CD4-positive, alpha-beta T cell treated with Interleukin-1 beta for 1 hour (primary cell): ENCODE results near the gene VSTM2A.
"Not testable (repeated sequence)": the region's sequence is repeated elsewhere in the genome, so short reads cannot be mapped to it uniquely, and the experiment has no call there.

ENCODE experiments used
- DNase-seq, 2 donors: peaks; one replicate each; pipeline ENCODE4 v3.0.0-alpha.2; 2020 to 2022

The VSTM2A gene, protein sequence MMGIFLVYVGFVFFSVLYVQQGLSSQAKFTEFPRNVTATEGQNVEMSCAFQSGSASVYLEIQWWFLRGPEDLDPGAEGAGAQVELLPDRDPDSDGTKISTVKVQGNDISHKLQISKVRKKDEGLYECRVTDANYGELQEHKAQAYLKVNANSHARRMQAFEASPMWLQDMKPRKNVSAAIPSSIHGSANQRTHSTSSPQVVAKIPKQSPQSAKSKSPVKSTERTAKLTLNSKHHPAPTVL

DNA sequence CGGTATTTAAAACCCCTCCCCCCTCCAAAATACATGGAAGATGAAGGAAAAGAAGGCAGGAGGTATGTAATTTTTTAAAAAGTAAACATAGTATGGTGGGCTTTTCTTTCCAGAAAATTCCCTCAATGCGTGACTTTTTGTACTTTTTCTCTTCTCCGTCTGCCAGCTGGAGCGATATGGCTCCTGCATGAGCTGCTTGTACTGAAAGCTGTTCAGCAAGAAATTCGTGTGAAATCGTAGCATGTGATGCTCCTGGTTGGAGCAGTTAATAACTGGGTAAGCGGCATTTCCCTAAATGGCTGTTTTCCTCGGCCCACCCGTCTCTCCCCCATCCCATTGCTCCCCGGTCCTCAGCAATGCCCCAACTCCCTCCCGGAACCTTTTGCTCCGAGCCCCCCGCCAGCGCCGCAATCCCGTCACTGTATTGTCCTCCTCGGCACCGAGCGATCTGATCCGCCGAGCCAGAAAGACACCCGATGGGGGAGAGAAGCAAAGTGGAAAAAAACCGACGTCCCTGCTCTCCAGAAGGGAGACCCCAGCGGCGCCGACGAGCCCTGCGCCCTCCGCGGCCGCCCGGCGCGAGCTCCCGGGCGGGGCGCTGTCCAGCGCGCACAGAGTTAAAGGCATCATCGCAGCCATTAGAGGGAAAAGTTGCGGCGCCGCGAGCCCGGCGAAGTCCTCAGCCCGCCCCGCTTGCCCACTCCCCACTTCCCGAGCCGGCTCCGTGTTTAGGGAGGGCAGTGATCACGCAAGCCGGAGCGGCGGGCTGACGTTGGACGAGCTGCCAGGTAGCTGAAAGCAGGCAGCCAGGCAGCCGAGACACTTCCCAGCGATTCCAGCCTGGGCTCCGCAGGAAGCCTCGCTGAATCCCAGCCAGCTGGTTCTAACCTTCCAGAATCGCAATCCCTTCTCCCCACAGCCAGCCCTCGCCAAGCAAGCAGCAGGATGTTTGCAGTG is at the start of gene VSTM2A:
TSS of gene VSTM2A (plus strand) at position 707 of the 957 bp plus-strand sequence. CDS start 356 bp downstream, outside the sequence.
- DNase-seq: no peak

GRCh38 chr7:54504531-54504930 is 37.6 kb upstream of the VSTM2A start:
- DNase-seq: not testable (repeated sequence)

DNA sequence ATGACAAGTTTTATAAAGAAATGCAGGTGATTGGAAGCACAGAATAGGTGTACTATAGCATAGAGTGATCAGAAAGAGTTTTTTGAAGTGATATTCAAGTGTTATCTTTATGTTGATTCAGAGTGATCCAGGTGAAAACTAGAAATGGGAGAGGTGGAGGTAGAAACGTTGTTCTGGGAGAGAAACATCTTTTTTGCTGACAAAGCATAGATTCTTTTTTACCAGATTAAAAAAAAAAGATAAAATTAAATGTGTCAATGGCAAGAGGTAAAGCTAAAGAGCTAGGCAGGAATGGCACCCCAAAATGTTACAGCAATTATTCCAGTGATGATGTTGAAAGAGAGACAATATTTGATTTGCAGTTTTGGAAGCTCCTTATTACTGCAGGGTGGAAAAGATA is 12.6 kb upstream of the VSTM2A start:
- DNase-seq: no peak

DNA sequence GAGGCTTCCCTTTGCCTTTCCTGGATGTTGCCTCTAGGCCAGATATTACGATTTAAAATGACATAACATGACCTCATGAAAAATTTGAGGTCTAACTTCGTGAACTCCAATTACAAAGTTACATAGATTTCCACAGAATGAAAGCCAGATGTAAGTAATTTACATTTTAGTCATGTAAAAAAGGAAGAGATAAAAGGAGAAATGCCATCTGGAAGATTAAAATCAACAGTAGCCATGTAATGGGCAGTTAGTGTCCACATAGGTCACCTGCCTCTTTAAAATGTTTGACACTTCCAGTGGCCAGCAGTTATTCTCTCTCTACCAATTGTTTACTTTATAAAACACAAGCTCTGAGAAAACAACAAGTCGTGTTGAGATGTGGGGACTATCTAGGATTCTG is 4.1 kb upstream of the VSTM2A start:
- no peak for DNase-seq

DNA sequence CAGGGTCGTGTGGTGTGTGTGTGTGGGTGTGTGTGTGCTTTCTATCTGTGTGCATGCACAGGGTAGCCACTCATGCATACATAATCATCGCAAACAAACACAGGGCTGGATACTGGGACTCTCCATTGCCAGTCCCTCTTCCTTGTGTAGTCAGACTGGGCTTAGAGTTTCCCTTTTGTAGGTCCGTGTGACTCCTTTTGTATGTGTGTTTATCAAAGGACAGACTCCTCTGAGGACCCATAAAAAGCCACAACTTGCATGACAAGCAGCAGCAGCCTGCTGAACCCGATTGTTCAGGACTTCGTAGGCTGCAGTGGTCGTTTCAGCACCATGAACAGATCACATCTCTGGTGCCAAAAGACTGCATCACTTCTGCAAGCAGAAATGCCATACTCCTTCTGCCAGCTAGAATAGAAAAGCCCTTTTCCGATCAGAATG is 895 bp downstream of the VSTM2A start:
- DNase-seq: no peak

DNA sequence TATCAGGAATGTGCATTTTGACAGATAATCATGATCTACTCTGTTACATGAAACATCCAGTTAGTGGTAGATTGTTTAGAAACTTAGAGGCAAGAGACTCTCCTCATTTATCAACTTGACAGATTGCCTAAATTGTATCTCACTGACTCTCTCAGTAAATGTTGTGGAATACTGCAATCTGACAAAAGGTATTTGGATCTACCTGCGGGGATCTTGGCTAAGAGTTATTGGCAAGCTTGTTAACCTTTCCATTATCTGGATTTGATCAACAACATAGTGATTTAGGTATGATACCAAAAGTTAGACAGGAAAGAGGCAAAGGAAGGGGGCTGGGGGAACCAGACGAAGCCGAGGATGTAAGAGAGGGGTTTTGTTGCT is 2.0 kb downstream of the VSTM2A start:
- DNase-seq: no peak

GRCh38 chr7:54544527-54545240 is 2.5 kb downstream of the VSTM2A start:
- DNase-seq: no peak

- no peak for DNase-seq
These were observed 3.0 kb downstream of the VSTM2A start for GRCh38 chr7:54545241-54545563.

- no peak for DNase-seq
These were observed 4.2 kb downstream of the VSTM2A start for GRCh38 chr7:54546081-54546985.

DNA sequence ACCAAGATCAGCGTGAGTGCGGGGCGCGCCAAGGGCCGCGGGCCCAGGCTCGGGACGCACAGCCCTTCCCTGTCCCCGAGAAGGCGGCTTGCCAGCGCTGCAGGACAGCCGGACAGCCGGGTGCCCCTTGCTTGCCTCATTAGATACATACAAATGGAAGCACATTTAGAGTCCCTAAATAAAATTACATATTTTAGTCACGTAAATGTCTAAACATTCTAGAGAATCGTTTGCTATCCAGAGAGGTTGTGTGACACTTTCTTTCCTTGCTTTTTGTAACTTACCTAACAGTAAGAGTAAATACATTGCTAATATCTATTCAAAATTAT is 4.8 kb downstream of the VSTM2A start:
- no peak for DNase-seq

GRCh38 chr7:54550471-54550870 is 8.3 kb downstream of the VSTM2A start:
- DNase-seq: no peak

DNA sequence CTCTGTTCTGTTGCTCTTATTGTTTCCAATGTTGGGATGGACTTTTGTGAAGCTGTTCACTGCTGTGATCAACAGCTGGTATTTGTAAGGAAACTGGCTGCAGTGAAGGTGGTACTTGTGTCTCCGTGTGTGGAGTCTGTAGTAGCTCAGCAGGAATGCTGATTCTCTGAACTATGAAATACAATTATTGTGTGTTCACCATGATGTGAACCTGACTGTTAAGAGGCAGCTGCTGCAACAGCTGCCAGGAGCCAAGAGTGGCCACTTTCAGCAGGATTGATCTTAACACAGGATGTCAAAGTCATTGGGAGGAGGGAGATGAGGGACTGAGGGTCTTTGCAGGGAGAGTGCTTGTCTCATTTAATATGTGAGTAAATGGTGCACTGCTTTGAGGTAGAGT is 13.9 kb downstream of the VSTM2A start:
- DNase-seq: no peak

GRCh38 chr7:54559401-54559800 is 17.2 kb downstream of the VSTM2A start:
- DNase-seq: no peak

GRCh38 chr7:54560198-54560597 is 18.0 kb downstream of the VSTM2A start:
- DNase-seq: no peak

- DNase-seq: no peak
These were observed 18.5 kb downstream of the VSTM2A start for GRCh38 chr7:54560723-54561122.

GRCh38 chr7:54563329-54563916 is 21.2 kb downstream of the VSTM2A start:
- DNase-seq: no peak

DNA sequence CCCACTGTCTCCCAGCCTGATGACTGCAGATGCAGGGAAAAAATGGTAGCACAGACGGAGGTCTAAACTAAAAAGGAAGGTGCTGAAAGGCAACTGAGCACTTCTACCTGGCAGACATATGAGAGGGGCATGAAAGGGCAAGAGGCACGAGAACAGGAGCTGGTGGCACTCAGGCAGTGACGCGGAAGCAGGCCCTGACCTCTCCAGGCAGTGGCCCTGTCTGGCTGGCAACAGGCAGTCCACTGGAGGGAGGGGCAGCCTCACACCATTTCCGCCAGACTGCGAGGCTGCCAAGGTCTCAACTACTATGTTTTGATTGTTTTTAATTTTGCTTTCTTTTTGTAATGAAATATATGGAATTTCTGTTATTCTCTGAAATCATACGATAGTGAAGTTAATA is 23.3 kb downstream of the VSTM2A start:
- DNase-seq: no peak

- no peak for DNase-seq
These were observed 39.3 kb downstream of the VSTM2A start for GRCh38 chr7:54581511-54581910.

DNA sequence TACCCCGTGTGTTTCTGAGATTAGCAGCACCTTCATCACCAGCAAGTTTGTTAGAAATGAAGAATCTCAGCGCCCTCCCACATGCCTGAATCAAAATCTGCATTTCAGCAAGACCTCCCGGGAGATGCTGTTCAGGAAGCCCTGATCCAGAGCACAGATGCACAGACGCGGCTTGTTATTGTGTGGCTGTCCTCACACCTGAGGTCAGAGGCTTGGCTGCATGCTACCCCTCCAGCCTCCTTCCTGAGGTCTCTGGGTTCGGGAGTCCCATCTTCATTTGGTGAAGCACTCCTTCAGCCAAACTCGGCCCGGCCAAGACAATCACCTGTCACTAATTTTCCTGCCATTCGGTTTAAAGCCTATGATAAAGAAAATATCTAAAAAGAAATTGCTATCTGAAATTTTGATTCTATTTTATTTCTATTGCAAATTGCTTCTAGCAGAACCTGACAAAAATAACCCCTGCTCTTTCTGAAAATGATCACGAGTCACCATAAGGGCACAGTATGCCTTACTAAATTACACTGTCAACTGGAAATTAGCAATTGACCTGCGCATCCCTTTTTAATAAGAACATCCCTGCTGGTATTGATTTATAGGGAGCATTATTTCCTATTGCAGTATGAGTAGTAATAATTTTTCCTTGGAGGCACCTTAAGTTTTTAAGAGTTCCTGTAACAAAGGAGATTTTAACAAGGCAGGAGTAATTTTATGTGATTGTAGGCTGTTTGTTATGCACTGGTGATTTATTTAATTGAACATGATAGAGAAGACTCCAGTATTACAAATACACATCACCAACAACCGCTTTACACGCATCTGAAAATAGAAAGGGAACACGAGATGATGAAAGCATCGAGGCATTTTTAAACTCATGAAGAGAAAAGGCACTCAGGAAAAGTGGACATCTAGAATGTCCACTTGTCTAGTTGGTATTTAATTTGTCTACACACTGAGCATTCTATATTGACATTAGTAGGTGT is 49.5 kb downstream of the VSTM2A start:
- DNase-seq: no peak

- DNase-seq: no peak
These were observed 54.6 kb downstream of the VSTM2A start for GRCh38 chr7:54596747-54597146.

- no peak for DNase-seq
These were observed 73.4 kb downstream of the VSTM2A start for GRCh38 chr7:54615537-54615936.
